HepG2 (cell line): ENCODE results near the gene MYO16. TPM values are rescaled to one million over a fixed set of nuclear protein-coding genes. Genes with fewer than 3 reads are reported as not detected.

Experiments
- ATAC-seq: fragments of 200-7000 bp; cut with Tn5 transposase; 3 replicates; pipeline ENCODE4 v1.9.1; 2020; ENCODE audit warnings: mild to moderate bottlenecking, moderate library complexity
- BruUV-seq: library from RNA; stranded (reverse); fragments of 400-500 nt; replicated peaks from 2 replicates; lab custom pipeline; 2021; lab: Mats Ljungman, UMichigan
- CTCF ChIA-PET: fragments of 300-600 bp; formaldehyde crosslinking; extraction: SDS; loops from one replicate; lab custom pipeline; 2021; ENCODE audit warnings: low total read pairs, inconsistent platforms, low intra/inter-chr PET ratio; lab: Yijun Ruan, JAX
- POLR2A ChIA-PET: fragments of 350-600 bp; sonication (Branson Sonifier 250); formaldehyde crosslinking; loops from one replicate; lab custom pipeline; 2020; ENCODE audit warnings: antibody characterized with exemption, inconsistent platforms; lab: Yijun Ruan, JAX
- DNase-seq: peaks from one replicate; pipeline ENCODE4 v3.0.0-alpha.2; 2015; ENCODE audit warnings: low spot score
- FAIRE-seq: peaks from 3 replicates; lab custom pipeline; 2011; peaks lifted over from hg19 to GRCh38; lab: Jason Lieb, UNC
- H2AFZ ChIP-seq: one replicate; pipeline ENCODE4 v1.6.1; 2011; ENCODE audit warnings: low read length, inconsistent platforms
- H3K27ac ChIP-seq: fragments of 300-600 bp; 3 replicates; pipeline ENCODE4 v1.8.0; 2011; ENCODE audit warnings: mixed run types, mild to moderate bottlenecking, mixed read lengths, low read length, inconsistent platforms; ENCODE audit not compliant: insufficient read depth; ENCODE audit errors: extremely low read length
- H3K27me3 ChIP-seq, 2 experiments: fragments of 200-600 bp in 1 of 2; 2 replicates in 1 of 2; 3 replicates in 1 of 2; pipeline versions ENCODE4 v1.6.0 to v1.8.0; 2011; ENCODE audit warnings: low read length in 2 of 2, mild to moderate bottlenecking in 2 of 2, moderate library complexity in 2 of 2, inconsistent platforms in 1 of 2; ENCODE audit not compliant: insufficient read depth in 2 of 2, control insufficient read depth in 1 of 2
- H3K36me3 ChIP-seq, 2 experiments: fragments of 200-600 bp in 1 of 2; replicated peaks in 1 of 2; 2 replicates in 1 of 2; 3 replicates in 1 of 2; pipeline versions ENCODE4 v1.5.1 to v1.8.0; 2011; ENCODE audit warnings: low read length in 2 of 2, inconsistent platforms in 1 of 2; ENCODE audit not compliant: insufficient read depth in 2 of 2, control insufficient read depth in 1 of 2
- H3K4me1 ChIP-seq: 2 replicates; pipeline ENCODE4 v1.5.1; 2012; ENCODE audit warnings: low read length, inconsistent platforms; ENCODE audit not compliant: insufficient read depth
- H3K4me2 ChIP-seq: 2 replicates; pipeline ENCODE4 v1.6.0; 2011; ENCODE audit warnings: low read depth, low read length, inconsistent platforms
- H3K4me3 ChIP-seq, 3 experiments: fragments of 200-600 bp in 1 of 3; sonication (generic), shearing (Covaris generic) in 1 of 3; replicated peaks in 1 of 3; 2 replicates each; pipeline ENCODE4 v1.5.1; 2011 to 2016; ENCODE audit warnings: low read length in 3 of 3, inconsistent platforms in 2 of 3, low read depth in 2 of 3, mild to moderate bottlenecking in 2 of 3, control low read depth in 1 of 3, mixed read lengths in 1 of 3; ENCODE audit not compliant: insufficient read depth in 1 of 3
- H3K79me2 ChIP-seq: one replicate; pipeline ENCODE4 v1.6.1; 2011; ENCODE audit warnings: low read length, inconsistent platforms; ENCODE audit not compliant: insufficient read depth
- H3K9ac ChIP-seq: 2 replicates; pipeline ENCODE4 v1.6.0; 2011; ENCODE audit warnings: mild to moderate bottlenecking, low read depth, low read length, inconsistent platforms; ENCODE audit not compliant: insufficient read depth
- H3K9me3 ChIP-seq: 2 replicates; pipeline ENCODE4 v1.5.1; 2012; ENCODE audit warnings: mild to moderate bottlenecking, low read length
- H4K20me1 ChIP-seq: 2 replicates; pipeline ENCODE4 v1.6.0; 2011; ENCODE audit warnings: inconsistent platforms, mild to moderate bottlenecking, low read length, moderate library complexity; ENCODE audit not compliant: insufficient read depth
- ATF7 ChIP-seq, 2 experiments: fragments of 450-650 bp in 1 of 2; sonication (generic) in 1 of 2; formaldehyde crosslinking in 1 of 2; IDR thresholded peaks; 2 replicates each; pipeline versions ENCODE4 v1.4.0 to v1.6.1; 2016 to 2020; ENCODE audit warnings: antibody characterized with exemption in 1 of 2, mild to moderate bottlenecking in 1 of 2, missing genetic modification reagents in 1 of 2
- DPF2 ChIP-seq: sonication (generic); formaldehyde crosslinking; IDR thresholded peaks from 2 replicates; pipeline ENCODE4 v1.4.0; 2020; ENCODE audit warnings: mild to moderate bottlenecking, low read depth, missing genetic modification reagents, borderline replicate concordance
- HDAC1 ChIP-seq: sonication (generic); formaldehyde crosslinking; IDR thresholded peaks from 2 replicates; pipeline ENCODE4 v1.5.1; 2020; ENCODE audit warnings: mild to moderate bottlenecking, missing genetic modification reagents
- HNRNPH1 ChIP-seq: fragments of 200-400 bp; formaldehyde crosslinking; optimal IDR thresholded peaks from 2 replicates; pipeline ENCODE3; 2017; ENCODE audit warnings: mild to moderate bottlenecking, low read depth, low read length
- NONO ChIP-seq, 2 experiments: fragments of 450-650 bp in 1 of 2; sonication (generic) in 1 of 2; formaldehyde crosslinking in 1 of 2; IDR thresholded peaks in 1 of 2; conservative IDR thresholded peaks in 1 of 2; 2 replicates each; pipeline versions ENCODE4 v1.6.1 to v1.8.0; 2017 to 2022; ENCODE audit warnings: mild to moderate bottlenecking in 1 of 2, missing genetic modification reagents in 1 of 2, moderate library complexity in 1 of 2
- NR2C2 ChIP-seq: sonication (generic); formaldehyde crosslinking; IDR thresholded peaks from 2 replicates; pipeline ENCODE4 v1.4.0; 2020; ENCODE audit warnings: missing genetic modification reagents, mild to moderate bottlenecking, moderate library complexity, borderline replicate concordance
- RAD21 ChIP-seq: fragments of 450-650 bp; formaldehyde crosslinking; IDR thresholded peaks from 2 replicates; pipeline ENCODE4 v1.5.0; 2020; ENCODE audit warnings: mild to moderate bottlenecking
- RARA ChIP-seq: IDR thresholded peaks from 2 replicates; pipeline ENCODE4 v1.6.1; 2016; ENCODE audit warnings: missing genetic modification reagents, missing compliant biosample characterization
- RARG ChIP-seq: sonication (generic); formaldehyde crosslinking; IDR thresholded peaks from 2 replicates; pipeline ENCODE4 v1.4.0; 2020; ENCODE audit warnings: low read depth, mild to moderate bottlenecking, missing genetic modification reagents
- SMARCC2 ChIP-seq: fragments of 450-650 bp; IDR thresholded peaks from 2 replicates; pipeline ENCODE4 v1.6.1; 2017; ENCODE audit warnings: antibody characterized with exemption, mild to moderate bottlenecking
- SMYD3 ChIP-seq: sonication (generic); formaldehyde crosslinking; IDR thresholded peaks from 2 replicates; pipeline ENCODE4 v1.8.1; 2023; ENCODE audit warnings: mild to moderate bottlenecking, missing genetic modification reagents
- SPEN ChIP-seq: sonication (generic); formaldehyde crosslinking; IDR thresholded peaks from 2 replicates; pipeline ENCODE4 v1.5.1; 2020; ENCODE audit warnings: low read depth, mild to moderate bottlenecking, missing genetic modification reagents
- TAF15 ChIP-seq: fragments of 200-400 bp; formaldehyde crosslinking; IDR thresholded peaks from one replicate; pipeline ENCODE4 v1.6.1; 2018; ENCODE audit warnings: mild to moderate bottlenecking, low read depth, low read length; ENCODE audit not compliant: poor library complexity, severe bottlenecking
- ZFP36L1 ChIP-seq: sonication (generic); formaldehyde crosslinking; IDR thresholded peaks from 2 replicates; pipeline ENCODE4 v1.8.0; 2022; ENCODE audit warnings: mild to moderate bottlenecking, missing genetic modification reagents, moderate library complexity
- ZFYVE20 ChIP-seq: sonication (generic); formaldehyde crosslinking; IDR thresholded peaks from 2 replicates; pipeline ENCODE4 v1.8.0; 2023; ENCODE audit warnings: low read depth, mild to moderate bottlenecking, moderate library complexity, missing genetic modification reagents, borderline replicate concordance
- ZNF160 ChIP-seq: sonication (generic); formaldehyde crosslinking; IDR thresholded peaks from 2 replicates; pipeline ENCODE4 v1.8.0; 2022; ENCODE audit warnings: mild to moderate bottlenecking, inconsistent platforms, missing genetic modification reagents
- ZNF343 ChIP-seq: sonication (generic); formaldehyde crosslinking; IDR thresholded peaks from 2 replicates; pipeline ENCODE4 v1.4.0; 2020; ENCODE audit warnings: mild to moderate bottlenecking, missing genetic modification reagents
- ZNF550 ChIP-seq: sonication (generic); formaldehyde crosslinking; IDR thresholded peaks from 2 replicates; pipeline ENCODE4 v1.4.0; 2020; ENCODE audit warnings: mild to moderate bottlenecking, missing genetic modification reagents, borderline replicate concordance
- ZNF564 ChIP-seq: sonication (generic); formaldehyde crosslinking; IDR thresholded peaks from 2 replicates; pipeline ENCODE4 v1.8.1; 2023; ENCODE audit warnings: mild to moderate bottlenecking, missing genetic modification reagents
- ZNF672 ChIP-seq: sonication (generic); formaldehyde crosslinking; IDR thresholded peaks from 2 replicates; pipeline ENCODE4 v1.8.1; 2022; ENCODE audit warnings: missing genetic modification reagents
- WGBS: methylation state at CpG from one replicate; pipeline ENCODE4 v1.1.6; 2017; ENCODE audit warnings: low lambda C conversion rate; 5-methylcytosine and 5-hydroxymethylcytosine counted together
- in situ Hi-C: cut with HindIII; loops from 2 replicates; pipeline ENCODE4 v1.10.0; 2017; ENCODE audit warnings: low pct_unique_long_range_greater_than_20kb; ENCODE audit not compliant: extremely low pct_ligation_motif_present
- intact Hi-C: fragments of 100-400 bp; cut with micrococcal nuclease; formaldehyde crosslinking; loops from one replicate; pipeline ENCODE4 v1.10.0; 2022; ENCODE audit not compliant: unreplicated experiment
- polyA plus RNA-seq, 8 experiments: library from polyadenylated mRNA; depleted of rRNA in 3 of 8; stranded (reverse) in 7 of 8; unstranded in 1 of 8; fragments of >200 nt; fragmentation: Illumina TruSeq in 4 of 8; extraction: Trizol in 4 of 8; gene quantifications; 2 replicates each; pipeline versions ENCODE4 v1.2.1 to v1.2.3, GENCODE V29; 2011 to 2016; ENCODE audit warnings: low read depth in 4 of 8, missing spikeins in 1 of 8, mixed read lengths in 1 of 8; ENCODE audit not compliant: insufficient read depth in 1 of 8
- total RNA-seq, 5 experiments: library from RNA; depleted of rRNA; stranded (reverse); fragments of >200 nt; fragmentation: Illumina TruSeq; extraction: Trizol; gene quantifications; 2 replicates each; pipeline ENCODE4 v1.2.3, GENCODE V29; 2016; ENCODE audit warnings: low read depth in 1 of 5
- TF ChIP-seq, protein P1 (sequence below): IDR thresholded peaks from 2 replicates; pipeline ENCODE4 v1.6.1; 2012; ENCODE audit warnings: low read length, improper control_type of control experiment

The MYO16 gene
- total and polyA plus RNA-seq, 2 of the 13 experiments (the other 11 are each of a cell fraction or from before 2014, with no cell fraction given): not detected

GRCh38 chr13:108645376-108645775 is 16.0 kb downstream of the MYO16 start (continued):
- TF ChIP-seq ZNF550 (CRISPR knock-in tag) (no peak), RARA (CRISPR knock-in tag) (no peak), ZNF343 (CRISPR knock-in tag) (no peak), NONO (IDR thresholded peaks at IDR 0.05) (no peak), NONO (CRISPR knock-in tag; conservative IDR thresholded peaks at IDR 0.05) (no peak), TAF15 (no peak), SMARCC2 (no peak), SMYD3 (CRISPR knock-in tag) (no peak)

- H3K27me3 ChIP-seq: no peaks in the 10 kb centered on the region
- no peaks in the 10 kb centered on the region for H3K79me2 ChIP-seq
- no peak overlapping the region for H3K4me2 ChIP-seq
- no peak for TF ChIP-seq ZNF672 (CRISPR knock-in tag)
- TF ChIP-seq HNRNPH1: no peak
- no peak for TF ChIP-seq NR2C2 (CRISPR knock-in tag)
- TF ChIP-seq ZFP36L1: no peak
- no peak for TF ChIP-seq ZFYVE20 (CRISPR knock-in tag)
- no peak for TF ChIP-seq ATF7 (IDR thresholded peaks at IDR 0.05)
- no peak for TF ChIP-seq ATF7 (CRISPR knock-in tag; IDR thresholded peaks at IDR 0.05)
- TF ChIP-seq ZNF564: no peak
- no peak for TF ChIP-seq SPEN (CRISPR knock-in tag)
- TF ChIP-seq RARG (CRISPR knock-in tag): no peak
- no peak for TF ChIP-seq RAD21
- no peak for TF ChIP-seq HDAC1
- TF ChIP-seq DPF2 (CRISPR knock-in tag): no peak
- TF ChIP-seq ZNF160 (CRISPR knock-in tag): no peak
- TF ChIP-seq, protein P1, sequence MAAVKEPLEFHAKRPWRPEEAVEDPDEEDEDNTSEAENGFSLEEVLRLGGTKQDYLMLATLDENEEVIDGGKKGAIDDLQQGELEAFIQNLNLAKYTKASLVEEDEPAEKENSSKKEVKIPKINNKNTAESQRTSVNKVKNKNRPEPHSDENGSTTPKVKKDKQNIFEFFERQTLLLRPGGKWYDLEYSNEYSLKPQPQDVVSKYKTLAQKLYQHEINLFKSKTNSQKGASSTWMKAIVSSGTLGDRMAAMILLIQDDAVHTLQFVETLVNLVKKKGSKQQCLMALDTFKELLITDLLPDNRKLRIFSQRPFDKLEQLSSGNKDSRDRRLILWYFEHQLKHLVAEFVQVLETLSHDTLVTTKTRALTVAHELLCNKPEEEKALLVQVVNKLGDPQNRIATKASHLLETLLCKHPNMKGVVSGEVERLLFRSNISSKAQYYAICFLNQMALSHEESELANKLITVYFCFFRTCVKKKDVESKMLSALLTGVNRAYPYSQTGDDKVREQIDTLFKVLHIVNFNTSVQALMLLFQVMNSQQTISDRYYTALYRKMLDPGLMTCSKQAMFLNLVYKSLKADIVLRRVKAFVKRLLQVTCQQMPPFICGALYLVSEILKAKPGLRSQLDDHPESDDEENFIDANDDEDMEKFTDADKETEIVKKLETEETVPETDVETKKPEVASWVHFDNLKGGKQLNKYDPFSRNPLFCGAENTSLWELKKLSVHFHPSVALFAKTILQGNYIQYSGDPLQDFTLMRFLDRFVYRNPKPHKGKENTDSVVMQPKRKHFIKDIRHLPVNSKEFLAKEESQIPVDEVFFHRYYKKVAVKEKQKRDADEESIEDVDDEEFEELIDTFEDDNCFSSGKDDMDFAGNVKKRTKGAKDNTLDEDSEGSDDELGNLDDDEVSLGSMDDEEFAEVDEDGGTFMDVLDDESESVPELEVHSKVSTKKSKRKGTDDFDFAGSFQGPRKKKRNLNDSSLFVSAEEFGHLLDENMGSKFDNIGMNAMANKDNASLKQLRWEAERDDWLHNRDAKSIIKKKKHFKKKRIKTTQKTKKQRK: no peak
- TF ChIP-seq, all 625 proteins: peak for 0
- FAIRE-seq: no peak
- Histone ChIP-seq H4K20me1 (no peaks in the 10 kb centered on the region), H3K27ac (no peak overlapping the region), H3K36me3 (no peaks in the 10 kb centered on the region), H3K9me3 (peaks cover 92% of the 10 kb centered on the region), H3K9ac (no peak overlapping the region), H2AFZ (no peak overlapping the region), H3K4me3 (no peak overlapping the region), H3K4me1 (no peaks in the 10 kb centered on the region)
- no TSS peak for BruUV-seq
- in situ Hi-C loops (no loop called here), intact Hi-C loops (no loop called here)
- WGBS: 0% methylated on average over 3 of the region's 3 CpGs
- POLR2A ChIA-PET: no interaction called here
- ATAC-seq: no peak
- CTCF ChIA-PET: no interaction called here
- no peak for DNase-seq
Observed at GRCh38 chr13:108650271-108650670, 20.9 kb downstream of the MYO16 start.
